HG03442 (cell line): ENCODE measurements around the gene COQ7.

ENCODE experiments used
- ATAC-seq: cut with Tn5 transposase; IDR thresholded peaks from one replicate; pipeline ENCODE4 v1.9.1; 2021; ENCODE audit warnings: mild to moderate bottlenecking, moderate library complexity; ENCODE audit not compliant: unreplicated experiment

Gene COQ7

GRCh38 chr16:19067349-19068236 is at the start of gene COQ7:
TSS of gene COQ7 (plus strand) at chr16:19067614. CDS start at chr16:19067665, 51 bp downstream.
- ATAC-seq = peak; percentile 88

- no peak for ATAC-seq
Measured at GRCh38 chr16:19020689-19021088, 46.7 kb upstream of the COQ7 start.

- ATAC-seq = no peak
Measured at GRCh38 chr16:19021747-19022146, 45.7 kb upstream of the COQ7 start.

- ATAC-seq = no peak
Measured at GRCh38 chr16:19027416-19027815, 40.0 kb upstream of the COQ7 start.

- ATAC-seq = no peak
Measured at GRCh38 chr16:19029980-19030379, 37.4 kb upstream of the COQ7 start.

- ATAC-seq = no peak
Measured at GRCh38 chr16:19031738-19032137, 35.7 kb upstream of the COQ7 start.

DNA sequence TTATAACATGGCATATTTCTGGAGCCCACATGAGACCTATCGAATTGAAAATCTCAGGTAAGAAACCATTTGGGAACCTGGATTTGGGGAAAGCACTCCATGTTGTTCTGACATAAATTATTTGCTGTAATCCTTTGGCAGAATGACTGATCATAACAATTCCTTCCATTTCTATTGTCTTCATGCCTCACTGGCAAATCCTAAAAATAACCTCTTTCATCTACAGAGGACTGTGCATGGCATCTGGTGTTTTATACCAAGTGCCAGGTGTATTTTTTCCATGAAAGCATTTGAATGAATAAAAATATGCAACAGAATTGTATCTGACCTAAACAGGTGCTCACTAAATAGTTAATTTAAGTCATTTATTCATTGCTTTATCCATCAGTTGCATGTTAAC is 33.7 kb upstream of the COQ7 start:
- ATAC-seq = no peak

DNA sequence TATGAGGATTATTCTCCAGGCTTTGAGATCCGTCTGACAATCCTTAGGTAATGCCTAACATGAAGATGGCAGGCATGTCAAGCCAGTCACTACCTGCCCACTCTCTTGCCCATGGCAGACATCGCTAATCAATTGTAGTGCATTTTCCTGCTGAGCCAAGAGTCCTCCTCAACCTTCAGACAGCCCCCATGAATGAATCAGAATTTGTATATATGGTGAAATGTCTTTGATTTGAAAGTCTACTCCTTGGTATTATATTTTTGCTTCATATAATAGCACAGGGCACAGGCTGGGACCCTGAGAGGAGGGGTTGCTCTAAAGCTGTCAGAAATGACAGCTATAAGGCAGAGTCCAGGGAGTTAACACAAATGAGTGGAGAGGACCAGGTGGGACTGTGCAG is 27.0 kb upstream of the COQ7 start:
- no peak for ATAC-seq

DNA sequence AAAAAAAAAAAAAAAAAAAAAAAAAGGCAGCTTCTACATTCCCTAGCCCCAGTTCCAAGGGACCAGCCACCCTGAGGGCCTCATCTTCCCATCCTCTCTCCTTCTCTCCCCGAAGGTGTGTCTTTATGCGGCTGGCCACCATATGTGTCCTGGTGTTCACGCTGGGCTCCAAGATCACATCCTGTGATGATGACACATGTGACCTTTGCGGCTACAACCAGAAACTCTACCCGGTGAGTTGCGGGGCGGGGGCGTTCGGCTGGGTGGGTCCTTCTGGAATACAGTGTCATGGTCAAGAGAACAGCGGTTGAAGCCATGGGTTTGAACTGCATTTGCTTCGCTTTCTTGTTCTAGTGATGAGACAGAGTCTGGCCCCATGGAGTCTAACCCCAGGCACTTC is 22.6 kb upstream of the COQ7 start:
- no peak for ATAC-seq

DNA sequence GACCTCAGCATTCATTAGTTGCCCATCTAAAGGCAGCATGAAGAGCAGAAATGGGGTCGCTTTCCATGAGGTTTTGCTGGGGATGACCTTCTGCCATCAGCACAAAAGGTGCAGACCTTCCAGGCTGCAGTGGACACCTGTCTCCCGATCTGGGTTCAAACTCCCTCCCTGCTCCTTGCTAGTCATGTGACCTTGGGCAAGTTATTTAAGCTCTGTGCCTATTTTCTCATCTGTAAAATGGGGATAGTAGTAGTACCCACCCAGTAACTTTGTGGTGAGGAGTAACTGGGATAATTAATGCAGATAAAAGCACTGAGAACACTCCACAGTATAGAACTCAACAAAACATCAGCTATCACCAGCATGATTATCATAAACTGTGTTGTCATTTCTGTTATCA is 21.4 kb upstream of the COQ7 start:
- ATAC-seq = no peak

DNA sequence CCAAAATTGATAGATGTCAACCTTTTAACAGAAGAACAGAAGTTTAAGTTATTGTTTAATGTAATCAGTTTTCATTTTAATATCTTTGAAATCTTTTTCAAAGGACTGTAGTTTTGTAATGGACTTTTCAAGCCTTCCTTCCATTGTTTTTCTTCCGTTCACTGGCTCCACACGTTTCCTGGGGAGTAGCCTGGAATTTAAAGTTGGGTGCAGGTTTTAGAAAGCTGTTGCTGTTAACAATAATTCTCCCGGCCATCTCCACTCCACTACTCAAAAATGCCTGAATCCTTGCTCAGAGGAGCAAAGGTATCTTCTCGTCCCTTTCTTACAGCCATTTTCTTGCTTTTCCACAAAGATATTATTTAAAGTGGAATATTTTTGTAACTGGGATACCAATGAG is 4.7 kb upstream of the COQ7 start:
- no peak for ATAC-seq

DNA sequence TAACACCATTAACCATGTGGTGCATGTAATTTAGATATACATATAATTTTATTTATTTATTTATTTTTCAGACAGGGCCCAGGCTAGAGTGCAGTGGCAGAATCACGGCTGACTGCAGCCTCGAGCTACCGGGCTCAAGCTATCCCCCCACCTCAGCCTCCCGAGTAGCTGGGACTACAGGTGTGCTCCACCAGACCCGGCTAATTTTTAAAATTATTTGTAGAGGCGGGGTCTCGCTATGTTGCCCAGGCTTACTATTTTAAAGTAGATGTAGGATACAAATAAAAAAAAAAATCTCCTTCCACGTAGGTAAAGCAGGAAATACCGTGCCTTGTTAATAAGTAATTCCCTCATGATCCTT is 446 bp upstream of the COQ7 start:
- no peak for ATAC-seq

GRCh38 chr16:19068237-19068815 is 912 bp downstream of the COQ7 start:
- ATAC-seq = no peak

- ATAC-seq = no peak
Measured at GRCh38 chr16:19071811-19072777, 4.7 kb downstream of the COQ7 start.

DNA sequence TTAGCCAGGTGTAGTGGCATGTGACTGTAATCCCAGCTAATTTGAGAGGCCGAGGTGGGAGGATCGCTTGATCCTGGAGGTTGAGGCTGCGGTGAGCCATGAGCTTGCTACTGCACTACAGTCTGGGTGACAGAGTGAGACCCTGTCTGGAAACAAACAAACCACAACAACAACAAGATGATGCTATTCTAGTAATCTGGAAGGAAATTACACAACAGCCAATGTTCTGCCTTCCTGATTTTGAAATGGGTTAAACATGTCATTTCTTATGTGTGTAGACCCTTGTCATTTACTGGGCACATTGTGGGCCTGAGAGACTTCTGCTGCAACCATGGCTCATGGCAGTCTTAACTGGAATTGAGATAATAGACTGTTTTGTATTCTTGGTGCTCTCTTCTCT is 5.9 kb downstream of the COQ7 start:
- ATAC-seq = no peak

GRCh38 chr16:19073863-19074262 is 6.4 kb downstream of the COQ7 start:
- ATAC-seq = no peak

DNA sequence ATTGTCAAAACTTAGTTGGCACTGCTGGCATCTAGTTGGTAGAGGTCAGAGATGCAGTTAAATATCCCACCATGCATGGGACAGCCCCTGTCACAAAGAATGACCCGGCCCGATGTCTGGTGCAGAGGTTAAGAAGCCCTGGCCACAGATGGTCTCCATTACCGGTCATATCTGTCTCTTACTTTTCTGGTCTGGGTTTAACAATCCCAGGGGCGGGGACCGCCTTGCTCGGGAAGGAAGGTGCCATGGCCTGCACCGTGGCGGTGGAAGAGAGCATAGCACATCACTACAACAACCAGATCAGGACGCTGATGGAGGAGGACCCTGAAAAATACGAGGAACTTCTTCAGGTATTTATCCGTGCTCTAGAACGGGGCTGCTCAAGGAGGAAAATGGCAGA is 8.1 kb downstream of the COQ7 start:
- ATAC-seq = no peak

- ATAC-seq = no peak
Measured at GRCh38 chr16:19077879-19078278, 10.5 kb downstream of the COQ7 start.

GRCh38 chr16:19083670-19084069 is 16.3 kb downstream of the COQ7 start:
- ATAC-seq = no peak

DNA sequence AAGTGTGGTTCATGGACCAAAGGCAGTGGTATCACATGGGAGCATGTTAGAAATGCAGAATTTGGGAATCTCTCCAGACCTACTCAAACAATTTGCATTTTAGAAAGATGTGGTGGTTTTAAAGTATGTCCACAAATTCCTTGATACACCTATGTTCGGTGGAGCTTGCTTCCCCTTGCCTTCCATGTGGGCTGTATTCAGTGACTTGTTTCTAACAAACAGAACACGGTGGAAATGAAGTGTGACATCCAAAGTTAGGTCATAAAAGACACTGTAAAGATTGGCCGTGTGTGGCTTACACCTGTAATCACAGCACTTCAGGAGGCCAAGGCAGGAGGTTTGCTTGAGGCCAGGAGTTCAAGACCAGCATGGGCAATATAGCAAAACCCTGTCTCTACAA is 16.7 kb downstream of the COQ7 start:
- ATAC-seq = no peak

GRCh38 chr16:19084879-19085278 is 17.5 kb downstream of the COQ7 start:
- no peak for ATAC-seq
